Measurements from ENCODE around the gene KIF1C.
"Not testable (repeated sequence)": the region's sequence is repeated elsewhere in the genome, so short reads cannot be mapped to it uniquely, and the experiment has no call there.

Gene KIF1C

DNA sequence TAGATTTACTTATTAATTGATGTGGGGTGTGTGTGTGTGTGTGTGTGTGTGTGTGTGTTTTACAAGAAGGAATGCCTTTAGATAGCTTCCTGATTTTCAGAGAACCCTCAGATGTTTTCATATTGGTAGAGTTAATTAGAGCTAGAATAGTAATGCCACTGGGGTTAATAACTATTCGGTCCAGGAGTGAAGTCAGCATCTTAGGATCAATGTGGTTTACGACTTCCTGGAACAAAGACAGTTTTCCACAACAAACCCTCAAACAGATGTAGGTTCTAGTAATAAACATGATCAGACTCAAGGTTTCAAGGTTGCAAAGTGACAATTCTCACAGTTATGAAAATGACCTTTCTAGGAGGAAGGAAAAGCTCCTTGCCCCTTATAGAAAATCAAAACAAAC, 49.7 kb downstream of the KIF1C start:
- no peak for DNase-seq

- no peak for DNase-seq
Measured at GRCh38 chr17:5049314-5049841, 51.6 kb downstream of the KIF1C start.

GRCh38 chr17:5050278-5050677, 52.5 kb downstream of the KIF1C start:
- no peak for DNase-seq

GRCh38 chr17:5055543-5055942, 57.8 kb downstream of the KIF1C start:
- DNase-seq: peak in 1 of 2 experiments; percentile 0

DNA sequence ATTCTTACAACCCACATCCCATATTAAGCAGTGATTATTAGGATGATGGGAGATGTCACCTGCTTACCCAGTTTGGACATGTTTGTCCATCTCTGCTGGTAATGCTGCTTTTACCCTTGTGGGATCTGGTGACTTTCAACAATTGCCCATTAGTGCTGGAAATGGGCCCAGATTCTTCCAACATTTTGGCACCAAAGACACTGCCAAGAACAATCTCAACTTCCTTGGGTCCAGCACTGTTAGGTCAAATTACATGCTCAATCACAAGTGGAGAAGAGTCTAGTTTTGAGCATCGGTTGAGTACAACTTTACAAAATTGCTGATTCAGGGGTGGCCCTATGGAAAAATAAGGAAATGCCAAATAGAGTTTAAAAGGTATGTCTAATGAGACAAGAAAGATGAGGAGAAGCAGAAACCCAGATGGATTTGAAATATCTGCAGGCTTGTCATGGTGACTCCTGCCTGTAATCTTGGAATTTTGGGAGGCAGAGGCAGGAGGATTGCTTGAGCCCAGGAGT, 67.5 kb downstream of the KIF1C start:
- no peak for DNase-seq

GRCh38 chr17:5068236-5068635, 70.5 kb downstream of the KIF1C start:
- DNase-seq: no peak

- peak in 1 of 2 experiments; percentile 15 for DNase-seq
Measured at GRCh38 chr17:5069724-5070123, 72.0 kb downstream of the KIF1C start.

- not testable (repeated sequence) for DNase-seq
Measured at GRCh38 chr17:5075472-5075871, 77.7 kb downstream of the KIF1C start.

DNA sequence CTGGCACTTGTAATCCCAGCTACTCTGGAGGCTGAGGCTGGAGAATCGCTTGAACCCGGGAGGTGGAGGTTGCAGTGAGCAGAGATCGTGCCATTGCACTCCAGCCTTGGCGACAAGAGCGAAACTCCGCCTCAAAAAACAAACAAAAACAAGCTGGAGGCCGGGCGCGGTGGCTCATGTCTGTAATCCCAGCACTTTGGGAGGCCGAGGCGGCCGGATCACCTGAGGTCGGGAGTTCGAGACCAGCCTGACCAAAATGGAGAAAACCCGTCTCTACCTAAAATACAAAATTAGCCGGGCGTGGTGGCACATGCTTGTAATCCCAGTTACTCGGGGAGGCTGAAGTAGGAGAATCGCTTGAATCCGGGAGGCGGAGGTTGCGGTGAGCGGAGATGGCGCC, 79.5 kb downstream of the KIF1C start:
- not testable (repeated sequence) for DNase-seq

- DNase-seq: no peak
Measured at GRCh38 chr17:5077781-5078105, 80.0 kb downstream of the KIF1C start.

Measured in NCI-H526 (cell line).